ENCODE measurements around the gene CNIH3.

CNIH3 gene

GRCh38 chr1:224616756-224617409 lies 766 bp downstream of the CNIH3 start:
- DNase-seq = no peak

DNA sequence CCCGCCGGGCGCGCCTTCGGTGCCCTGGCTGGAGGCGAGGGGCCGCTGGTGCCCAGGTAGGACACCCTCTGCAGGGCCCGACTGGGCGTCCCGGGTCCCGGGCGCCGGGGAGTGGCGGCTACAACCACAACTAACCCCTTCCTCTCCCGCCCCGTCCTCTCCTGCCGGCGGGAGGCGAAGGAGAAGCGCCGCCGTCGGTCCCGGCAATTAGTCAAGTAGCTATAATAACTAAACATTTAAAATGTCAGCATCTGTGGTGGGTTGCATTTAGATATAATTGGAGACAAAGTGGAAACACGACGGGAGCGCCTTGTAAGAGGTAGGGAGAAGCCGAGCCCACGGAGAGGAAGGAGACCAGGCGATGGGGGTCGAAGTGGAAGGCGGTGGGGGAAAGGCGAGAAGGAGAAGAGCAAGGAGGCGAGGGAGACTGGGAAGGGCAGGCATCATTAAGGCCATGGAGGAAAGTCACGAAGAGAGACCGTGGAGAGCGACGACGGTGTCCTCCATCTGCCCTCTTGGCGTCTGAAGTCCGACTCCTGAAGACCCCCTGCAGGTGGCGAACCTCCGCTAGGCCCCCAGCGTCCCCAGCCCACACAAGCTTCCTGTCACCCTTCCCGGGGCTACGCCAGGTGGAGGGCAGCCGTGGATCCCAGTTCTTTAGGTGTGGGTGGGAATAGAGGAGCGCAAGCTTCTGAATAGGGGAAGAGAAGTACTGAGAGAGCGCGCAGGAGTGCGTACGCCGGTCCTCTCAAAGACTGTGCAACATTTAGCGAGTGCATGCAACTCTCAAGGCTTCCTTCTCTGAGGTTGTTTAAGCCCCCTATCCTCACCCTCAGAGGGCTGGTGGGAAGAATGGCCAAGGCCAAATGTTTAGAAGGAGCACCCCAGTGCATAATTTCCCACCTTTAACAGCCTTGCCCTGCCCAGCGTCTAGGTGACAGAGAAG lies 1.6 kb downstream of the CNIH3 start:
- DNase-seq = no peak

DNA sequence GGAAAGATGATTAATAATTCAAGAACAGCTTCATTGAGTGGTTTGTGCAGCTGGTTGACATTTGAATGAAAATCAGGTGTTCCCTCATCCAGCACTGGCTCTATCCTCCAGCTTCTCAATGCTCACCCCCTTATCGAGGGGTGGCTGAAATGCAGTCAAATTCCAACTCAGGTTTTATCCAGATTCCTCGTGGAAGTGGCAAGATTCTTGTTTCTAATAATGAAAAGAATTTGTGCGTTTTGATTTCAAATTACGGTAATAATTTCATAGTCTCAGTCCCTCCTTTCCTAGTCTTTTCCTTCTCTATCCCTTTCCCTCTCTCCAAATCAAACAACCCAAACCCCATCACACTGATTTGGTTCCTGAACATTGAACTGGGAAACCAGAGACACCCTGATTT lies 3.1 kb downstream of the CNIH3 start:
- DNase-seq = no peak

DNA sequence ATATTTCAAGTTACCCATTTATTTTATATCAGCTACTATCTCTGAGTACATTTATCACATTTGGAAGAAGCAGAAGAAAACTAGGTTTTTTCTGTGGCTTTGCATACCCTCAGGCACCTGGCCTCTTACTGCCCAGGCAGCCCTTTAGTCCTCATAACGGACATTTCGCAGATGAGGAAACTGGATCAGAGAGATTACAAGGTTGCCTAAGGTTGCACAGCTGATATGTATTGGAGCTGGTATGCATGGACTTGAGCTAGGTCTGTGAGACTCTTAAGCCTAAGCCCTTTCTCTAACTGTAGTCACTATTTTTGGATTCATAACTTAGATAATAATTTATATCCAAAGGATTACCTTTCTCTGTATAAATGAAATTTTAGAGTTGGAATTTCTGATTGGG lies 4.0 kb downstream of the CNIH3 start:
- no peak for DNase-seq

DNA sequence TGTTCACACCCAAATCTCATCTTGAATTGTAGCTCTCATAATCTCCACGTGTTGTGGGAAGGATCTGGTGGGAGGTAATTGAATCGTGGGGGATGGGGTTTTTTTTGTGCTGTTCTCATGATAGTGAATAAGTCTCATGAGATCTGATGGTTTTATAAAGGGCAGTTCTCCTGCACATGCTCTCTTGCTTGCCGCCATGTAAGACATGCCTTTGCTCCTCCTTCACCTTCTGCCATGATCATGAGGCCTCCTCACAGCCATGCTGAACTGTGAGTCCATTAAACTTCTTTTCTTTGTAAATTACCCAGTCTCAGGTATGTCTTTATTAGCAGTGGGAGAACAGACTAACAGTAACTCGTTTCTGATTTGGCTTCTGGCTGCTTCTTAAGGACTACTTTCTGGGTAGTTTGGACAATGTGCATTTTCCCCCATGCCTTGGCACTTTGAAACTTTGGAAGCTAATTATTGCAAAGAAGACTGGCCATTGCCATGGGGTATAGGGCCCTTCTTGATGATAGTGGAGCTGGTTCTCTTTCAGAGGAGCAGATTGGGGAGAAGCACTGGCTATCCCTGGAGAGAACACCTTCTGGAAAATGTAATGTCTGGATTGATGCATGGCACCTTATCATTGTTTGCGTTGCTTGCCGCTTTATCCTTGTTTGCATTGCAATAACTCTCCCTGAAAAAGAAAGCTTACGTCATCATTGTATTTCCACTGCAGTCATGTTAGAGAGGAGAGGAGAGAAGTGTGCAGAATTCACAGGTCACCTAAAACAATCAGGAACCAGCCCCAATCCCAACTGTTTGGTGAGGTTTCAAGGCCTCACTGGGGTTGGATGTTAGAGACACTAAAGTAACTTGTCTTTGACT lies 5.9 kb downstream of the CNIH3 start:
- DNase-seq = no peak

GRCh38 chr1:224622831-224623230 lies 6.7 kb downstream of the CNIH3 start:
- no peak for DNase-seq

- peak; percentile 22 for DNase-seq
These were observed 7.2 kb downstream of the CNIH3 start for GRCh38 chr1:224623310-224623714.

DNA sequence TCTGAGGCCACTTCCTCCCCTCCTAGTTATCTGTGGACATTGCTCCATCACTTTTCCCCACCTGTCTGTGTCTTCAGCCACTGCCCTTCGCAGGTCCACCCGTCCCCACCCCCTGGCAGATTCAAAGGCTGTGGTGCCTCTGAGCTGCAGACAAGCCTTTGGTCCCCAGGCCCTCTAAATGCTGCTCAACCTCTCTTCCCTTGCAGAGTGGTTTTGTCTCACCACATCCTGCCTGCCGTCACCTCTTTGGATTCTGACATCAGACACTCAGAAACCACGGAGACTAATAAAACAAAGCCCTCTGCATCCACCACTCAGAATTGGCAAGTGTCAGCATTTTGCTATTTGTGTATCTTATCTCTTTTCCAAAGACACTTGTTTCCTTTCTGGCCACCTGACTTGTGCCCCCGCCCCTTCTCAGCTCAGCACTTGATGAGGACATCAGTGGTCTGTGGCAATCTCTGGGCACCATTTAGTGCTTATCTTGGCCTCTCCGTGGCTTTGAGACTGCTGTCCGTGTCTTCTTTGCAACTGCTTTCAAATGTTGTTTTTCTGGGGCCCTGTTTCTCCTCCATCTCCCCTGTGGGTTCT lies 7.7 kb downstream of the CNIH3 start:
- peak; percentile 90 for DNase-seq

DNA sequence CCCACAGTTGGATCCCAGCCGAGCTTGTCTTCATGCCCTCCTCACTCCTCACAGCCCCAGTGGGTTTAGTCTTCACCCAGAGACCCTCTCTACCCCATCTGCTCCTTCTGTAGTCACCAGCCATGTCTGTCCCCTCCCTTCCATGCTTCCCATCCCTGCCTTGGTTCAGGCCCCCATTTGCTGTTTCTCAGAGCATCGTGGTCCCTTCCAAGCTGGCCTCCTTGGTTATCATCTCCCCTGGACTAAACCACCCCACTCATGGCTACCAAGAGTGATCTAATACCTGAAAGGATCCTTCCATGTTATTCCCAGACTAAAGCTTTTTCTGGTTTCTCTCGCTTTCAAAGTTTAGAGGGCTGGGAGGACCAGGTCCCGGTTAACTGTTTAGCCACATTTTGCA lies 8.3 kb downstream of the CNIH3 start:
- DNase-seq = no peak

DNA sequence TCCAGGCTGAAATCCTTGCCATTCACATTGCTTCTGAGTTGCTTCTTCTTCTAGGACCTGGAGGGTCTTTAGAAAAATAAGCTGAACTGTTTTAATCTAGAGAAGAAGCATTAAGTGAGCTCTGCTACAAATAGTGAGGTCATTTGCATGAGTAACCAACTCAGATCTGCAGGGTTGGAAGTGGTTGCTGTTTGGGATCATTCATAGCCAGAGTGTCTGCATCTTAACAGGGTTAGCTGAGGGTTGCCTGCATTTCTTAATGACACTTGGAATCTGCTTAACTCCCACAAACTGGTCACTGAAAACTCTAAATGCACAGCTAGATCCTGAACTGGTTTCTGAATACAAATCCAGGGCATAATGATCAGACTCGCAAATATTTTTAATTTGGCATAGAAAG lies 9.9 kb downstream of the CNIH3 start:
- no peak for DNase-seq

GRCh38 chr1:224629965-224630364 lies 13.8 kb downstream of the CNIH3 start:
- DNase-seq = no peak

DNA sequence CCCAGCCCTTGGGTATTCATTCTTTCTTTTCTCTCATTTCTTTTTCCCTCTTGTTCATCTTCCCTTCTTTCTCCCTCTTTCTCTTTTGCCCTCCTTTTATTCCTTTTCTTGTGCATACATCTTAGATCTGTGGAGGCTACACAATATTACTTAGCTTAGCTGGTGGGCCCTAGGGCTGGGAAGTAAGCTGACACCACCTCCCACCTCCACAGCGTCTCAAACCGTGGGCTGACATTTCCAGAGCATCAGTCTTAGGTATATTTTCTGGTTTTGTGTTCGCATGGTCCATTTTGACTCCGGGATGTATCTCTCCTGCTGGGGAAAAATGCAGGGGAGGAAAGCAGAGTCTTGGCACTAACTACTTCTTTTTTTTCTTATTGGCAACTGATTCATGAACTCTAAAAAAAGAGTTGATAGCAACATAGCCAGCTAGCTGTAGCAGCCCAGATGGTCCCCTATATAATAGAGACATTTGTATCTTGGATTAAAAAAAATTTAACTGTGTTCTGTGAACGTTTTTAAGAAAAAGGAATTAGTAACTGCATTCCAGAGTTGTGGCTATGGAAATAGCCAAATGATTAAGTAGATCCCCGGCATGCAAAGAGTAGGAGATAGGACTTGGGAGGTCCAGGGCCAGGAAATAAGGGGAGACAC lies 15.5 kb downstream of the CNIH3 start:
- no peak for DNase-seq

- DNase-seq = no peak
These were observed 16.3 kb downstream of the CNIH3 start for GRCh38 chr1:224632381-224632871.

GRCh38 chr1:224632921-224633321 lies 16.8 kb downstream of the CNIH3 start:
- DNase-seq = no peak

- peak; percentile 21 for DNase-seq
These were observed 19.2 kb downstream of the CNIH3 start for GRCh38 chr1:224635356-224635755.

GRCh38 chr1:224637515-224637914 lies 21.4 kb downstream of the CNIH3 start:
- no peak for DNase-seq

- no peak for DNase-seq
These were observed 21.8 kb downstream of the CNIH3 start for GRCh38 chr1:224637936-224638335.

DNA sequence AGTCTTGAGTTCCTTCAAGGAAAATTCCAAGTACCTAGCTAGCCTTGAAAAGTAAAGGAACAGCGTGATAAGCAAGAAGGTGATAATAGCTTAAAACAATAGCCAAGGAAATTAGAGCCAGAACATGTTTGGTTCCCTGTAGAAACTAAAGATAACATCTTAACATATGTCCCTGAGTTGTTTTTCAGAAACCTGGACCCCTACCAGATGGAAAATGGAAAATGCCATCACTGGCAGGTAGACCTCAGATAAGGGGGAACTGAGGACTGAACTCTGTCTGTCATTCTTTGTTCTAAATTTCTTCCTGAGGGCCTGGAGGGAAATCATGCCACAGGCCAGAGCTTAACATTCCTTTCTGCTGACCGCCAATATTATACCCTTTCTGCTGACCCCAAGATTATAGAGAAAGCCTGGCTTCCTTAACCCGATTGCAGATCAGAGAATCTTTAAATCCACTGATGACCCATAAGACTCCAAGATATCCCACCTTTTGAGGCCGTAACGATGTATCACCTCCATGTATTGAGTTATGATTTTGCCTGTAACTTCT lies 23.4 kb downstream of the CNIH3 start:
- no peak for DNase-seq

DNA sequence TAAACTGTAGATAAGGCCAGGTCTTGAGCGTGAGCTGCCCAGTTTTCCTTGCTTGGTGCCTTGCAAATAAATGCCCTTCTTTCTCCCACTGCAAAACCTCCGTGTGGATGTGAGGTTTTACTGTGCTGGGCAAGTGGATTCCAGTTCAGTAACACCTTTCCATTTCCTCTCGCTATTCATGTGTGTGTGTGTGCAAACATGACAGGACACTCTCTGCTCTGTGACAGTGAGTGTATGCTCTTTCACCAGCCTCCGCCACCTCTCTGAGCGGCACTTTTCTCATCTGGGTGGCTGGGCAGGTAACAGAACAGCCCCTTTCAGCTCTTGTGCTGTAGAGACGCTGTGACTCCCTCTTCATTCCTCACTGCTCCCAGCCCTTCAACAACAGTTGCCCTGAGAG lies 23.9 kb downstream of the CNIH3 start:
- no peak for DNase-seq

- DNase-seq = no peak
These were observed 24.5 kb downstream of the CNIH3 start for GRCh38 chr1:224640587-224640986.

GRCh38 chr1:224641030-224641429 lies 24.9 kb downstream of the CNIH3 start:
- no peak for DNase-seq

DNA sequence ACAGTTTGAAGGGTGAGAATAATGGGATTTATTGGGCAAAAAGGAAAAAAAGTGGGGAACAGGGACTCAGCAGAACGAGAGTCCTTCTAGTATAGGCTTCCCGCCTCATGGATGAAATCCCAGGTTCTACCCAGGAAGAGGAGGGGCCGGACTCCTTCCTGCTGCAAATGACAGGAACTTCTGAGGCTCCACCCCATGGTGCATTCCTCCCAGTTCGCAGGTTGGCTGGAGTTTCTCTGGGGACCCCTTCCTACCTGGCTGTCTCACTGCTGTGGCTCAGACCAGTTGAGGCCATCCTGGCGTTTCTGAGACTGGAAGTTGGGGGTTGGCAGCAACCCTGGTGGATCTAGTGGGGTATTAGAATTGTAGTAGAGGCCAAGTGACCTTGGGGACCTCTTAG lies 27.5 kb downstream of the CNIH3 start:
- DNase-seq = no peak

Data from MV-4-11 (cell line).